HFF-Myc (cell line): Measurements from ENCODE around the gene C6orf89.

ENCODE experiments used
- DNase-seq: peaks from one replicate; pipeline ENCODE4 v3.0.0-alpha.2; 2011; ENCODE audit warnings: low read depth; ENCODE audit errors: extremely low read depth
- H3K4me3 ChIP-seq: replicated peaks from 2 replicates; pipeline ENCODE4 v1.5.1; 2011; ENCODE audit warnings: low read depth, mild to moderate bottlenecking, control low read depth, low read length
- TF ChIP-seq, protein P1 (sequence below): IDR thresholded peaks from 2 replicates; pipeline ENCODE4 v1.5.1; 2012; ENCODE audit warnings: mild to moderate bottlenecking, low read depth, low read length, control low read depth; ENCODE audit errors: missing control alignments

C6orf89 gene

DNA sequence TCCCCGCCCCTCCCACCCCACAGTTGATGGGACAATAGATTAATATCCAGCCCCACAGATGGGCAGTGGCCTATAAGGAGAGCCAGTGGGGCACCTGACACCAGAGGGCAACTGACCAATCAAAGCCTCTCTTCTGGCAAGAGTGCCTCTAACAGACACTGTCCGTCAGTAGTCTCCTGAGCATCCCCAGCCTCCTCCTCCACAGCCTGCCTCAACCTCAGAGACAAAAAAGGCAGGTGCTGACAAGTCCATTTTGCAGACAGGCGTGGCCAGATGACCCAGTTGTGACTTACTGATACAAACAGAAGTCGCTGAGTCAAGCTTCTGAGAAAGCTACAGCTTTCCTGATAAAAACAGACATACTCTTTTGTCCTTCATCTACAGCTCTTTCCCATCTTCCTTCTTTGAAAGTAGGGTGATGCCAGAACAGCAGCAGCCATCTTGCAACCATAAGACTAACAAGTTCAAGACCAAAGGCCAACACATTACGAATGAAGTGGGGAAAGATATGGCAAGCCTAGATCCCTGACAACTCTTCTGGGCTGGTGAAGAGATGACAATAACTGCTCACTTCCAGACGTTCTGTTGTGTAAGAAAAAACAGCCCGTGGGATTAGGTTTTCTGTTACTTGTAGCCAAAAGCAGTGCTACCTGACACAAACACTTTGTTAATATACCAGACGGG, 23.4 kb upstream of the C6orf89 start:
- H3K4me3 ChIP-seq, result no peak overlapping the region
- no peak for DNase-seq
- TF ChIP-seq, protein P1, sequence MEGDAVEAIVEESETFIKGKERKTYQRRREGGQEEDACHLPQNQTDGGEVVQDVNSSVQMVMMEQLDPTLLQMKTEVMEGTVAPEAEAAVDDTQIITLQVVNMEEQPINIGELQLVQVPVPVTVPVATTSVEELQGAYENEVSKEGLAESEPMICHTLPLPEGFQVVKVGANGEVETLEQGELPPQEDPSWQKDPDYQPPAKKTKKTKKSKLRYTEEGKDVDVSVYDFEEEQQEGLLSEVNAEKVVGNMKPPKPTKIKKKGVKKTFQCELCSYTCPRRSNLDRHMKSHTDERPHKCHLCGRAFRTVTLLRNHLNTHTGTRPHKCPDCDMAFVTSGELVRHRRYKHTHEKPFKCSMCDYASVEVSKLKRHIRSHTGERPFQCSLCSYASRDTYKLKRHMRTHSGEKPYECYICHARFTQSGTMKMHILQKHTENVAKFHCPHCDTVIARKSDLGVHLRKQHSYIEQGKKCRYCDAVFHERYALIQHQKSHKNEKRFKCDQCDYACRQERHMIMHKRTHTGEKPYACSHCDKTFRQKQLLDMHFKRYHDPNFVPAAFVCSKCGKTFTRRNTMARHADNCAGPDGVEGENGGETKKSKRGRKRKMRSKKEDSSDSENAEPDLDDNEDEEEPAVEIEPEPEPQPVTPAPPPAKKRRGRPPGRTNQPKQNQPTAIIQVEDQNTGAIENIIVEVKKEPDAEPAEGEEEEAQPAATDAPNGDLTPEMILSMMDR, result no peak

DNA sequence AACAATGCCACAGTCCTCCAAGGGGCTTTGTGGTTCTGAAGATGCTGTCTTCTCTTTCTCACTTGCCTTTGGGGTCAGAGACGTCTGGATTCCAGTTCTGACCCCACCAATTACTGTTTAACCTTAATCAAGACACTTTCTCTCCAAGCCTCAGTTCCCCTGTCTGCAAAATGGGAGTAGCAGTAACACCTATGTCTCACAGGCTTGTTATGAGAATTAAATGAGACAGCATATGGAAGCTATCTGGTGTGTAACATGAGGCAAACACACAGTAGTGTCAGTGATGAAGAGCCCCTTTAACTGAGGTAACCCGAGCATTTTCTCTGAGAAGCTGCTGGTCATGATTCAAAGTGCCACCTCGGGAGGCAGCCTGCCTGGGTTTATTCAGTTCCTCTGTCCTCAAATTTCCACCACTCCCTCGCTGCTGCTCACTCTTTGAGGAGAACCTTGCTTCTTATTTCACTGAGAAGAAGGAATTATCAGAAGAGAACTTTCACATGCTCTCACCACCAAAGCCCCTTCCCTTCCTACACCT, 22.8 kb upstream of the C6orf89 start:
- TF ChIP-seq, protein P1, result no peak
- no peak for DNase-seq
- no peak overlapping the region for H3K4me3 ChIP-seq

DNA sequence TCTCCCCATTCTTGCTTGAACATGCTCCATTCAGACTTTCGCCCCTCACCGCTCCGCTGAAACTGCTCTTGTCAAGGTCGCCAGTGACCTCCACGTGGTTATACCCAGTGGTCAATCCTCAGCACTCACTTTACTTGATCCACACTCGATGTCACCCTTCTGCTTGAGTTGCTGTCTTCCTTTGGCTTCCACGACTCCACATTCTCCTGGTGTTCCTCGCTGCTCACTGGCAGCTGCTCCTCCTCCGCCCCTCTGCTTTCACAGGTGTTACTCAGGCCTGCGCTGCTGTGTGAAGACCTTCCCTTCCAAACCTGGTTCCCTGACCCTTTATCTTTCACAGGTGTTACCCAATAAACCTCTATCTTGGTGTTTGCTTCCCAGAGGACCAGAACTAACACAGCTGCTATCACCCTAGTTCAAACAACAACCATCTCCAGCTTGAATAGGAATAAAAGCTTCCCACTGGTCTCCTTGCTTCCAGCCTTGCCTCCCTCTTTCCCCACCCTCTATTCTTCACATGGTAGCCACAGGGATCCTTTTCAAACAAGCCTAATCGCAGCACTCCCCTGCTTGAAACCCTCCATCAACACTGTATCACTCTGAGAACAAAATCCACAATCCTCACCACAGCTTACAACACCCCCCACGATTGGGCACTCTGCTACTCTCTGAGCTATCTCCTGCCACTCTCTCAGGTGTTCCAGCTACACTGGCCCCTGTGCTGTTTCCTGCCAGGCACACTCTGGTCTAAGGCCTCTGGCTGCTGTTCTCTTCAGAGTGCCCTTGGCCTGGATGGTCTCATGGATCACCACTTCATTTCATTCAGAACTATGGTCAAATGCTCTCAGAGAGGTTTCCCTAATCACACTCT, 21.8 kb upstream of the C6orf89 start:
- no peak for DNase-seq
- TF ChIP-seq, protein P1, result no peak
- no peak overlapping the region for H3K4me3 ChIP-seq

DNA sequence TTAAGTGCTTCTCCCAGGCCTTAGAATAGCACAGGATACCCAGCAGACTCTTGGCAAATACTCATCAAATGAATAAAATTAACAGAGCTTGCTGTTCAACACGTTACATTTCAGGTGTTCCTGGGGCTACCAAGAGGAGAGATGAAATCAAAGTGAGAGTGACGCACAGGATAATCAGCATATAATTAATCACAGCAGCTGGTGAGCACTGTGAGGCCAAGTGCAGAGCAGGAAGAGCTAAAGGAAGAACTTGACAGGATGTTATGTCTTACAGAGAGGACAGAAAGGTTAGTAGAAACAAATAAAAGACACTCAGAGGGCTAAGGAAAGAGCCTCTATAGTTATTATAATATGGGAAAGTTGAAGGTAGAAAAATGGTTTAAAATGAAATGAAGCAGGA, 19.9 kb upstream of the C6orf89 start:
- DNase-seq, result no peak
- TF ChIP-seq, protein P1, result no peak
- H3K4me3 ChIP-seq, result no peak overlapping the region

DNA sequence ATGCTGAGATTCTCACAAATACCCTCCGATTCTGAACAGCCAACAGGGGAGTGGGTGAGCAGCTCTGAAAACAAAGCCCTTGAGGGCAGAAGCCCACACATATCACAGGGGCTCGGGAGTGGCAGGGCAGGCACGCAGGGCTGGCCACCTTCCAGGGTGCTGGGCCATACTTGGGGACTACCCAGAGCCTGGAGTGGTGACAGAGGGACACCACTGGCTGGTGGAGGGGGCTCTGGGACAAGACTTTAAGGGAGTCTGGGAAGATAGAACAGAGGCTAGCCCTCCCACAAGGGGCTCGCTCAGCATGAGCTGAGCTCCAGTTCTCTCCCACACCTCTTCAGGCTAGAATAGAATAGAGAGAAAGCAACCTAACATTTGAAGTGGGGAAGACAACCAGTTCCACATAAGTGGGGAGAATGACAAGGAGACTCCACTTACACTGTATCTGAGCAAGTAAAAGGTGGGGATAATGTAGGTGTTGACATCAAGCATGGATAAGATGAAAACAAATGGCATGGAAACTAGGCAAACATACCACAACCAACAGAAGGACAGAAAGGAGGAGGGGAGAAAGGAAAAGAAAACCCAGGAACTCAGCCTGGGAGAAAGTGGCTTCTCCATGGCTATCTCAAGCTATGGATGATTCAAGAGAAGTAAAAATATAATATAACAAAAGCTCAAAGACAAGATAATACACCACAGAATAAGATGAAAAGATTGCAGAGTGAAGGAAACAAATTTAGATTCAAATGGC, 18.1 kb upstream of the C6orf89 start:
- DNase-seq, result no peak
- H3K4me3 ChIP-seq, result no peak overlapping the region
- TF ChIP-seq, protein P1, result no peak

DNA sequence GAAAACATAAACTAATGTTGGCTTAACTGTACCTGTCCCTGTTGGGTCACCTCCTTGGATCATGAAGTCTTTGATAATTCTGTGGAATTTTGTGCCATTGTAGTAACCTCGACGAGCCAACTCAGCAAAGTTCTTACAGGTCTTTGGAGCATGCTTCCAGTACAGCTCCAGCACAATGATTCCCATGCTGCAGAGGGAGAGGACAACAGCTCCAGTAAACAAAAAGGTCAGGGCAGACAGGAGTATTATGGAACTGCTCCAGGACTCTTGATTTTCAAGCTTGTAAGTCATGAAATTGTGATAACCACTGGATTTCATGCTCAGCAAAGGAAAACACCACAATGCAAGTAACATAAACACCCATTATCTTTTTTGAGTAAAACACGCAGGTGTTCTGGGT, 14.1 kb upstream of the C6orf89 start:
- TF ChIP-seq, protein P1, result no peak
- no peak for DNase-seq
- no peak overlapping the region for H3K4me3 ChIP-seq
